Measurements from ENCODE around the gene FHL2. TPM values are rescaled to one million over a fixed set of nuclear protein-coding genes. Genes with fewer than 3 reads are reported as not detected.
A peak's percentile ranks its signal among the peaks of the same experiment; 100 is the strongest.

FHL2 gene
- total RNA-seq, 4 donors from 2014 or later = 27.4 to 100 (median 62.7) TPM

DNA sequence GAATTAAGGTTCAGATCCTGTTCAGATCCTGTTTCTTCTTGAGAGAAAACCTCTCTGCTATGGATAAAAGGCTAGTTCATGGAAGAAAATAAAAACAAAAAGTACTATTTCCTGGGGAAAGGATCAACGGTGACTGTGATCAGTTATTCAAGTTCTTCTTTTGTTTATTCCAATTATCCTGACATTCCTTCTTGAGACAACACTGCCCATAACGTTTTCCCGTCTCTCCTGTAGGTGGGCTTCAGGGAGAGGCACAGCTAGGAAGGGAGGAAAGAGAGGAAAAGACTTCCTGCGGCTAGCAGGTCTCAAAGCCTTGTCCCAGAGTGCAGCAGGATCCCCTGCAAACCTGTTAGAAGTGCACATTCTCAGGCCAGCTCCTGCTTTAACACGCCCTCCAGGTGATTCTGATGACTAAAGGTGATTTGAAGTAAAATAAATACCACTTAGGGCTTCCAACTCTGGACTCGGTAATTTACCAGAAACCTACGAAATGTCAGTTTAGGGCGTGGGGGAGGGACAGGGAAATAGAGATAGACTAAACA is 4.5 kb upstream of the FHL2 start:
- Histone ChIP-seq H3K4me3 (no peak overlapping the region), H3K27me3 (no peaks in the 10 kb centered on the region), H3K4me1 (no peaks in the 10 kb centered on the region), H3K9me3 (no peaks in the 10 kb centered on the region), H3K27ac (peak overlapping the region; percentile 71 to 76), H3K36me3 (no peaks in the 10 kb centered on the region)
- TF ChIP-seq, protein P1, sequence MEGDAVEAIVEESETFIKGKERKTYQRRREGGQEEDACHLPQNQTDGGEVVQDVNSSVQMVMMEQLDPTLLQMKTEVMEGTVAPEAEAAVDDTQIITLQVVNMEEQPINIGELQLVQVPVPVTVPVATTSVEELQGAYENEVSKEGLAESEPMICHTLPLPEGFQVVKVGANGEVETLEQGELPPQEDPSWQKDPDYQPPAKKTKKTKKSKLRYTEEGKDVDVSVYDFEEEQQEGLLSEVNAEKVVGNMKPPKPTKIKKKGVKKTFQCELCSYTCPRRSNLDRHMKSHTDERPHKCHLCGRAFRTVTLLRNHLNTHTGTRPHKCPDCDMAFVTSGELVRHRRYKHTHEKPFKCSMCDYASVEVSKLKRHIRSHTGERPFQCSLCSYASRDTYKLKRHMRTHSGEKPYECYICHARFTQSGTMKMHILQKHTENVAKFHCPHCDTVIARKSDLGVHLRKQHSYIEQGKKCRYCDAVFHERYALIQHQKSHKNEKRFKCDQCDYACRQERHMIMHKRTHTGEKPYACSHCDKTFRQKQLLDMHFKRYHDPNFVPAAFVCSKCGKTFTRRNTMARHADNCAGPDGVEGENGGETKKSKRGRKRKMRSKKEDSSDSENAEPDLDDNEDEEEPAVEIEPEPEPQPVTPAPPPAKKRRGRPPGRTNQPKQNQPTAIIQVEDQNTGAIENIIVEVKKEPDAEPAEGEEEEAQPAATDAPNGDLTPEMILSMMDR (IDR thresholded peaks at IDR 0.05) = no peak
- TF ChIP-seq POLR2A (IDR thresholded peaks at IDR 0.05) = no peak
- DNase-seq = no peak
- intact Hi-C loops (cut with DNase I; ENCODE audit: low total_unique reads) = no loop called here

DNA sequence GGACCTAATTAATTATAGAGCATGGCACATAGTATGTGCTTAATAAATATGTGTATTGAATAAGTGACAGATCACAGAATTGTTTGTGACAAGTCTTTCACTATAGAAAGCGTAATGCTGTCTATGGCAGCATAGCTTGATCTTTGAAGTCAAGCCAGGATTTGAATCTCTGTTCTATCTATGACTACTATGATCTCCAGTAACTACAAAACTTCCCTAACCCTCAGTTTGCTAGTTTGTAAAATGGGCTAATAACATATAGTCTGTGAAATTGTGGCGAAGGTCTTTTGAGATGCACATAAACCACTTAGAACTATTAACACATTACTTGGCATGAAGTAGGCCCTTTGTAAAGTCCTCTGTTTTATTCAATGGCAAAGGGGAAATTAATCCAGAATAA is 4.0 kb upstream of the FHL2 start:
- intact Hi-C loops (cut with DNase I; ENCODE audit: low total_unique reads) = no loop called here
- Histone ChIP-seq H3K27me3 (no peaks in the 10 kb centered on the region), H3K36me3 (no peaks in the 10 kb centered on the region), H3K9me3 (no peaks in the 10 kb centered on the region), H3K27ac (peak overlapping the region; percentile 71 to 76), H3K4me1 (no peaks in the 10 kb centered on the region), H3K4me3 (no peak overlapping the region)
- TF ChIP-seq, protein P1 (IDR thresholded peaks at IDR 0.05) = no peak
- TF ChIP-seq POLR2A (IDR thresholded peaks at IDR 0.05) = no peak
- no peak for DNase-seq

DNA sequence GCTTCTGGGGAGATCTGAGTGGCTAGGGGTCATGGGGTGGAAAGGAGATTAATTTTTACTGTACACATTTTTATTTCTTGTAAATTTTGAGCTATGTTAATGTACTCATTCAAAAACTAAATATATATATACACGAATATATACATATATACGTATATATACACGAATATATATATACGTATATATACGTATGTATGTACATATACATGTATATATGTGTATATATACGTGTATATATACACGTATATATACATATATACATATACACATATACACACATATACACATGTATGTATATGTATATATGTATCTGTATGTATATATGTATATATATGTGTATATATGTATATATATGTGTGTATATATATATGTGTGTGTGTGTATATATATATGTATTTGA is 3.0 kb upstream of the FHL2 start:
- Histone ChIP-seq H3K27ac (no peak overlapping the region), H3K9me3 (no peaks in the 10 kb centered on the region), H3K4me1 (no peaks in the 10 kb centered on the region), H3K27me3 (no peaks in the 10 kb centered on the region), H3K4me3 (no peak overlapping the region), H3K36me3 (no peaks in the 10 kb centered on the region)
- intact Hi-C loops (cut with DNase I; ENCODE audit: low total_unique reads) = no loop called here
- TF ChIP-seq POLR2A (IDR thresholded peaks at IDR 0.05) = no peak
- TF ChIP-seq, protein P1 (IDR thresholded peaks at IDR 0.05) = no peak
- DNase-seq = no peak

DNA sequence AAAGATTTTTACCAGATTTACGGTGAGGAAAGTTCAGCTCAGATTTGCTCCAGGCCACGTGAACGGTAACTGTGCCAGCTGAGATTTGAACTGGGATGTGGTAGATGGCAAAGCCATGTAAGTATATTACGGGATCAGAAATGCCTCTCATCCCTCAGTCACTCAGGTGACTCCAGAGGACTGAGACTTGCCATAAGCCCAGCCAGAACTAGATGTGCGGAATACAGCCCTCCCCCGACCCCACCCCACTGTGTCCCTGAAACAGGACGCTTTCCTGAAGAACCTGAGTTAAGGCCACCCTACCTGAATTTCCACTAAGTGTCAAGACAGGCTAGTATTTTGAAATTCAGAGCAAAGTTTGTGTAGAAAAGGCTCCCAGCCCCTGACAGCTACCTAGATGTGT is 1.3 kb upstream of the FHL2 start:
- Histone ChIP-seq H3K27me3 (no peaks in the 10 kb centered on the region), H3K27ac (no peak overlapping the region), H3K4me1 (no peaks in the 10 kb centered on the region), H3K4me3 (no peak overlapping the region), H3K36me3 (no peaks in the 10 kb centered on the region), H3K9me3 (no peaks in the 10 kb centered on the region)
- DNase-seq = no peak
- intact Hi-C loops (cut with DNase I; ENCODE audit: low total_unique reads) = no loop called here
- TF ChIP-seq, protein P1 (IDR thresholded peaks at IDR 0.05) = no peak

DNA sequence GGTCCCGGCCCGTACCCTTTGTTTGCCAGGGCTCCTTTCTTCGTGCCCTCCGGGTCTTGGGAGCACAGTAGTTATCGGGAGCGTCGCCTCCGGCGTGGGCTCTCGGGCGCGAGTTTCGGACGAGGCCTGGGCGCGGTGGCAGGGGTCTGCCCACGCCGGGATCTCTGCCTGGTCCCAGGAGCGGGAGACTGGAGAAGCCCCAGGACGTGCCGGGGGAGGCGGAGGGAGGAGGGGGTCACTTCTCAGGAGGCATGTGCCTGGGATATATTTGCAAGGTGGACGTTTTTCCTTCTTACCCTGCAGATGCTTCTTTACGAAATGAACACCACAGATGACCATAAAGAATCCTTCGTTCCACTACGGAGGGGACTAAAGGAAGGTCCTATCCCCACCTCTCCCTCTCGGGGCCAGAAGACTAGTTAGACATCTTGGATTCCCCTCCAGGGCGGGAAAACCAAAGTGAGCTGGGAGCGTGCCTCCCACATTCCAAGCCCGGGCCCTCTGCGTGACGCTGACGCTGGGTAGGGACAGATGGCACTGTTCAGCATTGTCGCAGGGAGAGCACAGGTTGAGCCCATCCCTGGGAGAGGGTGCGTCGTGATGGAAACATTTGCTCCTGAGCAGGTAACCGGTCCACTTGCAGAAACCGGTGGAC is 483 bp upstream of the FHL2 start:
- no peaks in the 10 kb centered on the region for H3K9me3 ChIP-seq
- no peaks in the 10 kb centered on the region for H3K27me3 ChIP-seq
- DNase-seq = no peak
- H3K36me3 ChIP-seq = no peaks in the 10 kb centered on the region
- no peak for TF ChIP-seq POLR2A (IDR thresholded peaks at IDR 0.05)
- TF ChIP-seq, protein P1 (IDR thresholded peaks at IDR 0.05) = no peak
- no peaks in the 10 kb centered on the region for H3K4me1 ChIP-seq
- peak overlapping the region; percentile 84 to 86 for H3K27ac ChIP-seq
- intact Hi-C loops (cut with DNase I; ENCODE audit: low total_unique reads) = no loop called here
- H3K4me3 ChIP-seq = peak overlapping the region; percentile 67 to 78
